T-cell (primary cell): ENCODE data around the gene MAN1C1. TPM values are rescaled to one million over a fixed set of nuclear protein-coding genes. Genes with fewer than 3 reads are reported as not detected.
A peak's percentile ranks its signal among the peaks of the same experiment; 100 is the strongest.

Source experiments
- ATAC-seq, 4 experiments: fragments of 200-7000 bp in 3 of 4; fragments of 150-1000 bp in 1 of 4; cut with Tn5 transposase; replicated peaks in 1 of 4; 1 replicate in 3 of 4; 2 replicates in 1 of 4; pipeline ENCODE4 v1.10.0; 2021; ENCODE audit warnings: moderate library complexity in 3 of 4, mild to moderate bottlenecking in 2 of 4, moderate number of reproducible peaks in 1 of 4
- CTCF ChIA-PET, 2 donors: fragments of 300-600 bp; sonication (Branson Sonifier 250); formaldehyde crosslinking; loops; one replicate each; lab custom pipeline; 2022; ENCODE audit warnings: antibody characterized with exemption in 2 of 2; lab: Charles Lee
- POLR2A ChIA-PET, 2 donors: fragments of 300-600 bp; sonication (Branson Sonifier 250); formaldehyde crosslinking; loops; one replicate each; lab custom pipeline; 2022; ENCODE audit warnings: antibody characterized with exemption in 2 of 2; lab: Charles Lee
- DNase-seq, 35 experiments: peaks; one replicate each; pipeline versions ENCODE4 v3.0.0 to v3.0.0-alpha.2; 2013 to 2023
- H3K27ac ChIP-seq: one replicate; pipeline ENCODE4 v1.5.1; 2013; ENCODE audit warnings: low read length
- H3K27me3 ChIP-seq, 2 experiments: replicated peaks in 1 of 2; 1 replicate in 1 of 2; 2 replicates in 1 of 2; pipeline versions ENCODE4 v1.6.1 to v1.7.0; 2013; ENCODE audit warnings: low read length in 1 of 2, mixed read lengths in 1 of 2; ENCODE audit not compliant: control insufficient read depth in 2 of 2, insufficient read depth in 2 of 2; ENCODE audit errors: extremely low read depth in 1 of 2
- H3K36me3 ChIP-seq, 2 donors: 1 replicate in 1 of 2; 2 replicates in 1 of 2; pipeline versions ENCODE4 v1.6.1 to v1.7.0; 2013; ENCODE audit warnings: low read length in 1 of 2; ENCODE audit not compliant: control insufficient read depth in 2 of 2, insufficient read depth in 1 of 2; ENCODE audit errors: extremely low read depth in 1 of 2
- H3K4me1 ChIP-seq, 2 experiments: 1 replicate in 1 of 2; 2 replicates in 1 of 2; pipeline versions ENCODE4 v1.6.1 to v1.7.0; 2013; ENCODE audit warnings: low read length in 2 of 2, mixed read lengths in 1 of 2; ENCODE audit not compliant: insufficient read depth in 2 of 2, control insufficient read depth in 1 of 2; ENCODE audit errors: extremely low read depth in 1 of 2
- H3K4me3 ChIP-seq, 2 donors: 1 replicate in 1 of 2; 2 replicates in 1 of 2; pipeline versions ENCODE4 v1.5.1 to v1.7.0; 2013; ENCODE audit warnings: mild to moderate bottlenecking in 2 of 2, low read length in 1 of 2, moderate library complexity in 1 of 2; ENCODE audit not compliant: control insufficient read depth in 1 of 2; ENCODE audit errors: extremely low read depth in 1 of 2
- H3K9me3 ChIP-seq: 2 replicates; pipeline ENCODE4 v1.7.0; 2013
- H3K27ac Mint-ChIP-seq, 2 donors: one replicate each; pipeline ENCODE4 v1.8.0; 2020 to 2021; ENCODE audit warnings: mild to moderate bottlenecking in 2 of 2, mixed read lengths in 2 of 2
- H3K27me3 Mint-ChIP-seq, 2 donors: one replicate each; pipeline ENCODE4 v1.8.0; 2021 to 2022; ENCODE audit warnings: mixed read lengths in 2 of 2
- H3K36me3 Mint-ChIP-seq: one replicate; pipeline ENCODE4 v1.8.0; 2021; ENCODE audit warnings: mixed read lengths
- H3K4me1 Mint-ChIP-seq, 3 donors: one replicate each; pipeline ENCODE4 v1.8.0; 2020 to 2022; ENCODE audit warnings: mixed read lengths in 3 of 3, mild to moderate bottlenecking in 1 of 3
- H3K4me3 Mint-ChIP-seq, 3 donors: one replicate each; pipeline ENCODE4 v1.8.0; 2020 to 2022; ENCODE audit warnings: mild to moderate bottlenecking in 3 of 3, mixed read lengths in 3 of 3, moderate library complexity in 3 of 3
- H3K9me3 Mint-ChIP-seq, 3 donors: one replicate each; pipeline ENCODE4 v1.8.0; 2020 to 2022; ENCODE audit warnings: mixed read lengths in 3 of 3
- WGBS: methylation state at CpG from one replicate; pipeline ENCODE4 v1.1.5; 2013; ENCODE audit warnings: missing lambda C conversion rate; ENCODE audit not compliant: insufficient coverage; 5-methylcytosine and 5-hydroxymethylcytosine counted together
- total RNA-seq, 35 experiments: library from RNA in 6 of 35; stranded (reverse) in 6 of 35; fragments of 120-200 nt in 1 of 35; gene quantifications; one replicate each; pipeline versions ENCODE4 v1.2.1 to v1.2.4 and lab custom pipeline; 2013 to 2026

Gene MAN1C1
- total RNA-seq, 5 donors from 2014 or later (not counting 1 experiment from before 2014, with no cell fraction given): 57.5 to 90.5 (median 65.5) TPM

DNA sequence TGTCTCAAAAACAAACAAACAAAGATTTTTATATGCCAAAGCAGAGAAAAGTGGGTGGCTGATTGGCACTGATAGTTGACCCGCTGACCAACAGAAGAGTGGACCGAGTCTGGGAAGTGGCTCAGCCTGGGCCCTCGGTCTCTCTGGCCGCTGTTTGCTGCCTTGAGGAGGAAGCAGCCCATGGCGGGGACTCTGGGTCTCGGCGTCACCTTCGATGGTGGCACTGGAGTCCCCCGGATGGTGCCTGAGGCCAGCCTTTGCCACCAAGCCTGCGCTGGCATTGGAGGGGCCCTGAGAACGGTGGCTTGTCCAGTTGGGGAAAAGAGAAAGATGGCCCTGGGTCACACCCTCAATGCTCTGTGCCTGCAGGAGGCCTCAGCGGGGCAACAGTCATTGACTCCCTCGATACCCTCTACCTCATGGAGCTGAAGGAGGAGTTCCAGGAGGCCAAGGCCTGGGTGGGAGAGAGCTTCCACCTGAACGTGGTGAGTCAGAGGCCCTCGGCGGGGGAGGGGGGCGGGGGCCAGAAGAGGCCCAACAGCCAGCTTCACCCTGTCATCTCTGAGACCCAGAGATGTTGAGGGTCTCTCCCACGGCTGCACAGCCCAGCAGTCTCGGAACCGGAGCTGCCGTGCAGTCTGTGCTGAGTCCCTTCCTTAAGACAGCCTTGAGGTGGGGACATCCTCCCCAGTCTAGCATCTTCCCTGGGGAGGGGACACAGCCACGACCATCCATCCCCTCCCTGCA, 129.9 kb downstream of the MAN1C1 start:
- H3K27ac Mint-ChIP-seq: peak overlapping the region in 1 of 2 donors; percentile 34
- ATAC-seq (no peak), DNase-seq (no peak)
- ChIA-PET CTCF (no interaction called here), POLR2A (no interaction called here)
- H3K9me3 ChIP-seq: no peaks in the 10 kb centered on the region
- peaks cover 0 to 27% of the 10 kb centered on the region in 2 experiments for H3K4me1 ChIP-seq
- H3K36me3 ChIP-seq: peaks cover 7 to 25% of the 10 kb centered on the region in 2 donors
- peaks cover 20 to 39% (median 30%) of the 10 kb centered on the region in 3 donors for H3K4me1 Mint-ChIP-seq
- H3K4me3 ChIP-seq: no peak overlapping the region
- H3K9me3 Mint-ChIP-seq: no peaks in the 10 kb centered on the region
- H3K4me3 Mint-ChIP-seq: no peak overlapping the region
- peaks cover 14% of the 10 kb centered on the region for H3K36me3 Mint-ChIP-seq
- no peaks in the 10 kb centered on the region for H3K27me3 ChIP-seq
- H3K27ac ChIP-seq: no peak overlapping the region
- WGBS: 96% methylated on average over 12 of the region's 22 CpGs
- H3K27me3 Mint-ChIP-seq: no peaks in the 10 kb centered on the region

DNA sequence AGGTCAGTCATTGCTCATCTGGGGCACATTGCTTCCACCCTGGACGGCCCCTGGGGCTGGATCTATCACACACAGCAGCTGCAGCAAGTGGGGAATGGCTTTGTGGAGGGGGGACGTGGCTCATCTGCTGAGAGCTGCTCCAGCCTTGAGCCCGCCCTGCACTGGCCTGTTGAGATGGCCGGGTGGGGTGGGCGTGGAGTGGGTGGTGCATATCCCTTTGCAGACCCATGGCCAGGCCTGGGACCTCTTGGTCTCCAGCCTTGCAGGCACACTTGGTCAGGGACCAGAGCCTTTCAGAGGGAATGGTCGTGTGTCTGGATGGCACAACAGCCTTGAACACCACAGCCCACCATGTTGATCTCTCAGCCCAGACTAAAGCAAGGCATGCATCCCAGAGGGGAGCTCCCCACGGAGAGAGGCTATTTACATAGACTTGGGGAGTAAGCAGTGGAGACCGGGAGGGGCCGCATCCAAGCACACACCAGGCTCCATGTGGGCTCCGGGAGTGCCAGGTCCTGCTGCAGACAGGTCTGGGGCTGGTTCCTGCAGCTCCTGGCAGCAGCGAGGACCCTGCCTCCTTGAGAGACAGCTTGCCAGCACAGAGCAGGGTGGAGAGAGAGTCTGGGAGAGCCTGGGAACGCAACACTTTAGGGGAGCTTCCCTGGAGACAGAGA, 130.6 kb downstream of the MAN1C1 start:
- Mint-ChIP-seq H3K27me3 (no peaks in the 10 kb centered on the region), H3K9me3 (no peaks in the 10 kb centered on the region), H3K27ac (peak overlapping the region; percentile 15 to 34), H3K4me1 (peaks cover 19 to 39% (median 27%) of the 10 kb centered on the region in 3 donors), H3K4me3 (no peak overlapping the region), H3K36me3 (peaks cover 17% of the 10 kb centered on the region)
- 95% methylated on average over 8 of the region's 12 CpGs for WGBS
- DNase-seq (no peak), ATAC-seq (no peak)
- peaks cover 9 to 30% of the 10 kb centered on the region in 2 donors for H3K36me3 ChIP-seq
- CTCF ChIA-PET: interaction anchor here in 1 of 2 donors (0.5 kb wide), 1 partner anchor 1917 kb away, joined by 5 read pairs; no protein-coding TSS in a partner anchor
- no peaks in the 10 kb centered on the region for H3K27me3 ChIP-seq
- no peaks in the 10 kb centered on the region for H3K9me3 ChIP-seq
- peaks cover 0 to 24% of the 10 kb centered on the region in 2 experiments for H3K4me1 ChIP-seq
- POLR2A ChIA-PET: no interaction called here
- H3K27ac ChIP-seq: no peak overlapping the region
- H3K4me3 ChIP-seq: no peak overlapping the region

DNA sequence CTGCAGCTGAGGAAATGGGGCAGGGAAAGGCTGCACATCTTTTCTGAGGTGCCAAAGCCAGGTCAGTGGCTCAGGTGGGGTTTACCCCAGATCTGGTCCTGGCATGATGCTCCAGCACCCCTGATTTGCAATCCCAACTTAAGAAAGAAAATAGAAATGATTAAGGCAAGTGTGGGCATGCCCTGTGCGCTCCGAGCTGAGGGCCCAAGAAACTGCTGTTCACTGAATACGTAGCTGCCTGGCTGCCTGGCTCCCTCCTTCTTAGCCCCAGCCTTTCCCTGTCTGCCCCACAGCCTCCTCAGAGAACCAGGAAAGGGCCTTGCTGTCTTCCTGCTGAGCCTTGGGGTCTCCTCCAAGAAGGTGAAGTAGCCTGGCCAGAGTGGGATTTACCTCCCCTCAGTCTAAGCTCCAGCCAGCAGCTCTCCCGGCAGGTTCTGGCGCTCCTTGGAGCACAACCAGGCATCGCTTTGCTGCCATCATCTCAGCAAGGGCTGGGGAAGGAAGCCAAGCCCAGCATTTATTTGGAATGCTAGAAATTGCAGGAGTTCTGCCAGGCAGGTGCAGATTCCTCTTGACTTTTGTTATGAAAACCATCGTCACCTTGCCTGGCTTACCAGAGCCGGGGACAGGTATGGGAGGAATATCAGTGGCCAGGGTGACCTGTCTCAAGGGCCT, 132.1 kb downstream of the MAN1C1 start:
- no peak for ATAC-seq
- Mint-ChIP-seq H3K27ac (peak overlapping the region; percentile 13 to 45), H3K4me1 (peaks cover 19 to 44% (median 20%) of the 10 kb centered on the region in 3 donors), H3K4me3 (no peak overlapping the region), H3K9me3 (no peaks in the 10 kb centered on the region), H3K36me3 (peaks cover 21% of the 10 kb centered on the region), H3K27me3 (no peaks in the 10 kb centered on the region)
- peaks cover 9 to 30% of the 10 kb centered on the region in 2 donors for H3K36me3 ChIP-seq
- H3K4me3 ChIP-seq: no peak overlapping the region
- H3K9me3 ChIP-seq: no peaks in the 10 kb centered on the region
- 96% methylated on average over 8 of the region's 8 CpGs for WGBS
- peaks cover 0 to 25% of the 10 kb centered on the region in 2 experiments for H3K4me1 ChIP-seq
- no peak overlapping the region for H3K27ac ChIP-seq
- ChIA-PET CTCF (no interaction called here), POLR2A (no interaction called here)
- H3K27me3 ChIP-seq: no peaks in the 10 kb centered on the region
- no peak for DNase-seq

DNA sequence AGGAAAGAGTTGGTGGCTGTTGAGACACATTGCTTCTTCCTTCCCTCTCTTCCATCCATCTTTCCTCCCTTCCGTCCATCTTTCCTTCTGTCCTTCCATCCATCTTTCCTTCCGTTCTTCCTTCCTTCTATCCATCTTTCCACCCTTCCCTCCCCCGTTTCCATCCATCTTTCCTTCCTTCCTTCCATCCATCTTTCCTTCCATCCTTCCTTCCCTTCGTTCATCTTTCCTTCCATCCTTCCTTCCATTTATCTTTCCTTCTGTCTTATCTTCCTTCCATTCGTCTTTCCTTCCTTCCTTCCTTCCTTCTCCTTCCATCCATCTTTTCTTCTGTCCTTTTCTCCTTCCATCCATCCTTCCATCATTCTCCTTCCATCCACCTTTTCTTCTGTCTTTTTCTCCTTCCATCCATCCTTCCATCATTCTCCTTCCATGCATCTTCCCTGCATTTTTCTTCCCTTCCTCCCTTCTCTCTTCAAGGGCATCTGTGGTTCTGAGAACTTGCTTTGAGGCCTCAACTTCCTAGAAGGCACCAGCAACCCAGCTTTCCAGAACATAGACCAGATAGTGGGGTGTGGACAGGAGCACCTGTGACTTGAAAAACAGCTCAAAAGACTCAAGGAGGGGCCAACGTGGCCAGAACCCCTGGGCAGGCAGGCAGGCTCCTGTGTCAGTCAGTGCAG, 134.5 kb downstream of the MAN1C1 start:
- Histone ChIP-seq H3K9me3 (no peaks in the 10 kb centered on the region), H3K27ac (no peak overlapping the region), H3K4me3 (no peak overlapping the region), H3K36me3 (peaks cover 9 to 38% of the 10 kb centered on the region in 2 donors), H3K27me3 (no peaks in the 10 kb centered on the region), H3K4me1 (peaks cover 19 to 46% of the 10 kb centered on the region in 2 experiments)
- Mint-ChIP-seq H3K27me3 (no peaks in the 10 kb centered on the region), H3K4me1 (peaks cover 39 to 68% (median 40%) of the 10 kb centered on the region in 3 donors), H3K9me3 (no peaks in the 10 kb centered on the region), H3K27ac (peak overlapping the region; percentile 13 to 23), H3K36me3 (peaks cover 32% of the 10 kb centered on the region), H3K4me3 (no peak overlapping the region)
- CTCF ChIA-PET: no interaction called here
- ATAC-seq (no peak), DNase-seq (no peak)
- 75% methylated on average over 6 of the region's 6 CpGs for WGBS
- POLR2A ChIA-PET: interaction anchor here in 1 of 2 donors (0.6 kb wide), 1 partner anchor 186 kb away, joined by 4 read pairs; no protein-coding TSS in a partner anchor

DNA sequence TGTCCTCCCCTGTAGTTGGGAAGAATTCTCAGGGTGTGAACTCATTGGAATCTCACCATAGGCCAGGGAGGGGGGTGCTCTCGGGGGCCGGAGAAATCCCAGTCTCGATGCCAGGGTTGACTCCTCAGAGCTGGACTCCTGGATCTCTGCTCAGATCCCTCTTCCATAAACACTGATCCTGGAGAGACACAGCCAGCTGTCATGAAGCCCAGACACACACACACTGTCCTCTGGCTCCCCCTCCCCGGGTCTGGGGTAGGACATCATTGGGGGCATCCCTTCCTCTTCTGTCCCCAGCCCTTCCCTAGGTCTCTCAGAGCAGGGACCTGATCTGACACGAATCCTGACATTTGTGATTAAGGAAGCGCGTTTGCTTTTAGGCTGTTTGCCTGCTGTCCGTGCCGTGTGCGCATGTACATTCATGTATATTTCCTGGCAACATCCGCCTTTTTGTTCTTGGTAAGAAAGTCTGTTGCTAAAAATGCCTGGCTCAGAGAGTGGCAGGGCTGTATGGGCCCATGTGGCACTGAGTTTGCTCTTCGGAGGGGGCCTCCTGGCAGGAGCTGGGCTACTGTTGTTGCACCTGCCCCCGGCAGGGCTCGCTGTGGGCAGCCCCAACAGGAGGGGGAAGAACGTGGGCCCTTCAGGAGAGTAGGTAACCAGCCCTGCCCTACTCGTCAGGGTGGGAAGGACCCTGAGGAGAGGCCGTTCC, 138.0 kb downstream of the MAN1C1 start:
- ChIA-PET CTCF (no interaction called here), POLR2A (interaction anchor here in 1 of 2 donors (0.6 to 0.7 kb wide), 2 partner anchors 25 to 210 kb away, joined by 5 to 11 read pairs; no protein-coding TSS in a partner anchor)
- peak in 32 of 35 experiments; percentile 2 to 70 (median 48) for DNase-seq
- H3K27me3 ChIP-seq: no peaks in the 10 kb centered on the region
- H3K36me3 ChIP-seq: peaks cover 14 to 30% of the 10 kb centered on the region in 2 donors
- peak overlapping the region; percentile 9 to 72 (median 39) for H3K4me3 Mint-ChIP-seq
- H3K4me1 Mint-ChIP-seq: peaks cover 44 to 68% (median 47%) of the 10 kb centered on the region in 3 donors
- H3K27ac Mint-ChIP-seq: peak overlapping the region; percentile 93 to 94
- no peaks in the 10 kb centered on the region for H3K9me3 ChIP-seq
- peak; percentile 72 to 94 (median 76) for ATAC-seq
- peak overlapping the region in 1 of 2 donors; percentile 2 for H3K4me3 ChIP-seq
- H3K27me3 Mint-ChIP-seq: no peaks in the 10 kb centered on the region
- peak overlapping the region; percentile 39 for H3K27ac ChIP-seq
- peaks cover 33% of the 10 kb centered on the region for H3K36me3 Mint-ChIP-seq
- no peaks in the 10 kb centered on the region for H3K9me3 Mint-ChIP-seq
- H3K4me1 ChIP-seq: peaks cover 19 to 46% of the 10 kb centered on the region in 2 experiments
- 74% methylated on average over 16 of the region's 17 CpGs for WGBS
